IMR-90 (cell line): ENCODE data around the gene ATXN1L.

ENCODE experiments used
- CEBPB ChIP-seq: IDR thresholded peaks from 2 replicates; pipeline ENCODE4 v1.6.1; 2012; ENCODE audit warnings: low read depth, low read length, improper control_type of control experiment
- CHD1 ChIP-seq: IDR thresholded peaks from 2 replicates; pipeline ENCODE4 v1.6.1; 2012; ENCODE audit warnings: low read depth, low read length, improper control_type of control experiment
- POLR2A ChIP-seq: IDR thresholded peaks from 2 replicates; pipeline ENCODE4 v1.6.1; 2012; ENCODE audit warnings: mild to moderate bottlenecking, low read depth, low read length
- RCOR1 ChIP-seq: IDR thresholded peaks from 2 replicates; pipeline ENCODE4 v1.6.1; 2012; ENCODE audit warnings: mild to moderate bottlenecking, low read length, improper control_type of control experiment; ENCODE audit not compliant: insufficient replicate concordance
- SMC3 ChIP-seq: fragments of 150-350 bp; IDR thresholded peaks from 2 replicates; pipeline ENCODE4 v1.6.1; 2016; ENCODE audit warnings: low read depth, mild to moderate bottlenecking, antibody characterized with exemption, low read length, moderate library complexity
- TF ChIP-seq, protein P1 (sequence below): conservative IDR thresholded peaks from 2 replicates; pipeline ENCODE4 v1.5.1; 2012; ENCODE audit warnings: mild to moderate bottlenecking, low read depth, low read length, improper control_type of control experiment

DNA sequence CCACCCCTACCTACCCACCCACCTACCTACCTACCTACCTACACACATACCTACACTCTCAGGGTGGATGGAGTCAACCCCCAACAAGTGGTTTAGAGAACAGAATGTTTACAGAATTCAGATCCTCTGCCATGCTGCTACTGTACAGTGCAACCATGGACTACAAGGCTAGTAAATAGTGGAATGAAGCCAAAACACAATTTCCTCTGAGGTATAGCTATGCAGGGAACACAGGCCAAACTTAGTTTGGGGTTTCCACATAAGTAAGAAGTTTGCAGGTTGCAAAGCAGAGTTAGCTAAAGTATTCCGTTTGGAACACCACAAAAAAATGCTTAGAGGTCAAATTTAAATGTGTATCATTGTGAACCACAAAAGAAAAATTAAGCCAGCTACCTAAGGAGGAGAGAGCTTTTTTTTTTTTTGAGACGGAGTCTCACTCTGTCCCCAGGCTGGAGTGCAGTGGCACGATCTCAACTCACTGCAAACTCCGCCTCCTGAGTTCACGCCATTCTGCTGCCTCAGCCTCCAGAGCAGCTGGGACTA, 34.4 kb upstream of the ATXN1L start:
- TF ChIP-seq, protein P1, sequence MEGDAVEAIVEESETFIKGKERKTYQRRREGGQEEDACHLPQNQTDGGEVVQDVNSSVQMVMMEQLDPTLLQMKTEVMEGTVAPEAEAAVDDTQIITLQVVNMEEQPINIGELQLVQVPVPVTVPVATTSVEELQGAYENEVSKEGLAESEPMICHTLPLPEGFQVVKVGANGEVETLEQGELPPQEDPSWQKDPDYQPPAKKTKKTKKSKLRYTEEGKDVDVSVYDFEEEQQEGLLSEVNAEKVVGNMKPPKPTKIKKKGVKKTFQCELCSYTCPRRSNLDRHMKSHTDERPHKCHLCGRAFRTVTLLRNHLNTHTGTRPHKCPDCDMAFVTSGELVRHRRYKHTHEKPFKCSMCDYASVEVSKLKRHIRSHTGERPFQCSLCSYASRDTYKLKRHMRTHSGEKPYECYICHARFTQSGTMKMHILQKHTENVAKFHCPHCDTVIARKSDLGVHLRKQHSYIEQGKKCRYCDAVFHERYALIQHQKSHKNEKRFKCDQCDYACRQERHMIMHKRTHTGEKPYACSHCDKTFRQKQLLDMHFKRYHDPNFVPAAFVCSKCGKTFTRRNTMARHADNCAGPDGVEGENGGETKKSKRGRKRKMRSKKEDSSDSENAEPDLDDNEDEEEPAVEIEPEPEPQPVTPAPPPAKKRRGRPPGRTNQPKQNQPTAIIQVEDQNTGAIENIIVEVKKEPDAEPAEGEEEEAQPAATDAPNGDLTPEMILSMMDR = no peak
- TF ChIP-seq RCOR1 = no peak
- TF ChIP-seq CEBPB = no peak
- TF ChIP-seq POLR2A = no peak
- TF ChIP-seq SMC3 = no peak
- TF ChIP-seq CHD1 = no peak
